HFF-Myc (cell line): ENCODE data around the gene TCEAL1.
"Not testable (repeated sequence)": the region's sequence is repeated elsewhere in the genome, so short reads cannot be mapped to it uniquely, and the experiment has no call there.

Experiments
- DNase-seq: peaks from one replicate; pipeline ENCODE4 v3.0.0-alpha.2; 2011; ENCODE audit warnings: low read depth; ENCODE audit errors: extremely low read depth
- H3K4me3 ChIP-seq: replicated peaks from 2 replicates; pipeline ENCODE4 v1.5.1; 2011; ENCODE audit warnings: low read depth, mild to moderate bottlenecking, control low read depth, low read length
- TF ChIP-seq, protein P1 (sequence below): IDR thresholded peaks from 2 replicates; pipeline ENCODE4 v1.5.1; 2012; ENCODE audit warnings: mild to moderate bottlenecking, low read depth, low read length, control low read depth; ENCODE audit errors: missing control alignments

The TCEAL1 gene, protein sequence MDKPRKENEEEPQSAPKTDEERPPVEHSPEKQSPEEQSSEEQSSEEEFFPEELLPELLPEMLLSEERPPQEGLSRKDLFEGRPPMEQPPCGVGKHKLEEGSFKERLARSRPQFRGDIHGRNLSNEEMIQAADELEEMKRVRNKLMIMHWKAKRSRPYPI

DNA sequence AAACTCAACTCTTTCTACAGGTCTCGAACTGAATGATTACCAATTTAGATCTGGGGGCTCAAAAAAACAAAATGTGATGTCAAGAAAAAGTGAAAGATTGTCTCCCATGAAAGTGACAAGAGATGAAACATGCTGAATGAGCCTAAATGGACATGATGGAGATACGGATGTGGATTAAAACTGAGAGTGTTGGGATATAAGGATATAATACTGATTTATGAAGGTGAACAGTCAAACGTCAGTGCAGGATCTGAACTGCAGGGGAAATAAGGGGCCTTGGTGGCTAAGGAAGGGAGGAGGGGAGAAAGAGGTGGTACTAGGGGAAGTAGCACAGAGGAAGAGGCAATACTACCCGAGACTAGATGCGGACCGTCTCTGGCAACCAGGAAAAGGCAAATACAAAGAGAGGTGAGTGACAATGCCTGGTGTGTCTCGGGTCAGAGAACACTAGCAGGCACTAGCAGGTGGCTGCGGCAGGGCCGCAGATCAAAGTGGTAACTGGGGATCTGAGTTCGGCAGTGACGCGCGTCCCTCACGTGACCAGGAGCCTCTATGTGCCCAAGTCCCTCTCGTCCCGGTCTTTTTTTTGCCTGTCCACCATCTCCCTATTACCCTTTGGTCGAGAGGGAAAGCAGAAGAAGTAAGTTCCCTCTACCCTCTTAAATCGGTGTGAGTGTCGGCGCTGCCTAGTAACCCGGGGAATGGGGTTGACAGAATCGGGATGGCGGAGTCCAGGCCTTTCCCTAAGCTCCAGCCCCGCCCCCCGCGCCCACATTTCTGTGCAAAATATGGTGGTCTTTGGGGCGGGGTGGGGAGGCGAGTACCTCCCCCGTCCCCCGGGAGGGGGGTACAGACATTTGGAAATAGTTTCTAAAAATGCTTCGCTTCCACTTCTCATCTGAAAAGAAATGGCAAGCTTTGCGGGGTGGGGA lies at the start of gene TCEAL1:
TSS of gene TCEAL1 (plus strand) at position 590 of the 932 bp plus-strand sequence. CDS start 942 bp downstream, outside the sequence.
- no peak for DNase-seq
- TF ChIP-seq, protein P1, sequence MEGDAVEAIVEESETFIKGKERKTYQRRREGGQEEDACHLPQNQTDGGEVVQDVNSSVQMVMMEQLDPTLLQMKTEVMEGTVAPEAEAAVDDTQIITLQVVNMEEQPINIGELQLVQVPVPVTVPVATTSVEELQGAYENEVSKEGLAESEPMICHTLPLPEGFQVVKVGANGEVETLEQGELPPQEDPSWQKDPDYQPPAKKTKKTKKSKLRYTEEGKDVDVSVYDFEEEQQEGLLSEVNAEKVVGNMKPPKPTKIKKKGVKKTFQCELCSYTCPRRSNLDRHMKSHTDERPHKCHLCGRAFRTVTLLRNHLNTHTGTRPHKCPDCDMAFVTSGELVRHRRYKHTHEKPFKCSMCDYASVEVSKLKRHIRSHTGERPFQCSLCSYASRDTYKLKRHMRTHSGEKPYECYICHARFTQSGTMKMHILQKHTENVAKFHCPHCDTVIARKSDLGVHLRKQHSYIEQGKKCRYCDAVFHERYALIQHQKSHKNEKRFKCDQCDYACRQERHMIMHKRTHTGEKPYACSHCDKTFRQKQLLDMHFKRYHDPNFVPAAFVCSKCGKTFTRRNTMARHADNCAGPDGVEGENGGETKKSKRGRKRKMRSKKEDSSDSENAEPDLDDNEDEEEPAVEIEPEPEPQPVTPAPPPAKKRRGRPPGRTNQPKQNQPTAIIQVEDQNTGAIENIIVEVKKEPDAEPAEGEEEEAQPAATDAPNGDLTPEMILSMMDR, result no peak
- peak within 1 kb of the TSS; percentile 61 for H3K4me3 ChIP-seq

DNA sequence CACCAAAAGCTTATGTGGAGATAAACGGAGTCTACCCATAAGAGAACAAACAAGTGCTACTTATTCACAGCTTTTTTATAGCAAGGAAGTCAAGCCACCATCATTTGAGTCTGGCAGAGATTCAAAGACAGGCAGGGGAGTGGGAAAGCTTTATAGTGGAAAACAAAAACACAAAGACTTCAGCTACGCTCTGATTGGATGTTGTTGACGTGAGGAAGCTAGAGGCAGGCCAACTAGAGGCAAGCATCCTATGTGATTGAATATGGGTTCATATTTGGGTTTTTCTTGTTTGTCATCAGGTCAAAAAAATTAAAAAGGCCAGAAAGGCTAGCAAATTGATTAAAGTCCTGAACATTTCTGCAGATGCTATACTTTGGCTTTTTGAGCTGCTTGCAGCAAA lies 44.2 kb upstream of the TCEAL1 start:
- DNase-seq, result no peak
- peak overlapping the region; percentile 76; the same call in 1 of the 2 replicates for H3K4me3 ChIP-seq
- TF ChIP-seq, protein P1, result no peak

DNA sequence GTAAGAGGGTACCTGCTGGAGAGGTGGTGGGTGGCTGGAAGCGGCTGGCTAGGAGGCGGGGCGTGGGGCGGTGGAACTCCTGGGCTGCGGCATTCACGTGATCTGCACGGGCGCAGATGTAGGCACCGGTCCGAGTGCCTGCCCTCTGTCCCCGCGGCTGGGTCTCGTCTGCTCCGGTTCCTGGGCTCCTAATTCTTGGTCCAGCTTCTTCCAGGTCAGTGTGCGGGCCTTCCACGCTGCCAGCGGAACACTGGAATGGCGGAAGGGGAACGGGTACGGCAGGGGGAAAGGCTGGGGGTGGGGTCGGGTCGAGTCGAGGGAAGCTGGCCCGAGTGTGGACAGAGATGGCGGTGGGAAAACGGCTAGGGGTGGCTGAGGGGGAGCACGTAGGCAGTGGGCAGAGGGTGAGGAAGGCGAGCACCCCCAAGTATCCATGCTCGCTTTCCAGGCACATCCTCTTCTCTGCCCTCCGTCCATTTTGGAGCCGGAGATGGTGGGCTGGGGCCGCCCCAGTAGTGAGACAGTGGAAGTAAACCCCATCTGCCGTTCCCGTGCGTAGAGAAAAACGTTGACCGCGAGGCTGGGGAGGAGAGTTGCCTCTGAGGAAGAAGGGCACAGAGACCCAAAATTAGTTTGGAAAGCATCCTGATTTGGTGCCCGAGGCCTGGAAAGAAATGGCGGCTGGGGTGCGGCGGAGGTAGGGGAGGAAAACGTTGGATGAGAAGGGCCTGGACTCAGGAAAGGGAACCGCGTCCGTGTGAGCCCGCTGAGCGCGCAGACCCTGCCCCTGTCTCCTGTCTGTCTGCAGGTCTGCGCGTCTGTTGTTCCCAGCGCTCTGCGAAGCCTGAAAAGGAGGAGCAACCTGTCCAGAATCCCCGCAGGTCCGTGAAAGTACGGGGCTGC lies 43.1 kb upstream of the TCEAL1 start, which contains the start of gene TCEAL4:
TSS of gene TCEAL4 (plus strand) at position 105 of the 903 bp plus-strand sequence. CDS start 1,161 bp downstream, outside the sequence.
- DNase-seq, result no peak
- peak within 1 kb of the TSS; percentile 76 for H3K4me3 ChIP-seq
- TF ChIP-seq, protein P1, result no peak

DNA sequence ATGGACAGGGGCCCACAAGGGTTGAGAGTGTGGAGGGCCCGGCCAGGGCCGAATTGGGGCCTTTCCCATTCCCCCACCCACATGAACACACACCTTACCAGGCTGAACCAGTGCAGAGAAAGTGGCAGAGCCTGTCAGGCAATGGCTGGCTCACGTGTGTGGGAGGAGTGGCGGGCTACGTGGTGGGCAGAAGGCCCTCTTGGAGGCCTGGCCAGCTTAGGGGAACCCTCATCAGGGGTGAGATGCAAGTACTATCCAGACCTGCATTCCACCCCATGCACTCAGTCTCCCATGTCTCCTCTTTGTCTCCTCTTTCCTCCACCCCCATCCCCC lies 42.5 kb upstream of the TCEAL1 start:
- TF ChIP-seq, protein P1, result no peak
- peak overlapping the region; percentile 76 for H3K4me3 ChIP-seq

DNA sequence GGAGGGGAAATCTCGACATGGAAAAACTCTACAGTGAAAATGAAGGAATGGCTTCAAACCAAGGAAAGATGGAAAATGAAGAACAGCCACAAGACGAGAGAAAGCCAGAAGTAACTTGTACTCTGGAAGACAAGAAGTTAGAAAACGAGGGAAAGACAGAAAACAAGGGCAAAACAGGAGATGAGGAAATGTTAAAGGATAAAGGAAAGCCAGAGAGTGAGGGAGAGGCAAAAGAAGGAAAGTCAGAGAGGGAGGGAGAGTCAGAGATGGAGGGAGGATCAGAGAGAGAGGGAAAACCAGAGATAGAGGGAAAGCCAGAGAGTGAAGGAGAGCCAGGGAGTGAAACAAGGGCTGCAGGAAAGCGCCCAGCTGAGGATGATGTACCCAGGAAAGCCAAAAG lies 42.1 kb upstream of the TCEAL1 start:
- TF ChIP-seq, protein P1, result no peak
- DNase-seq, result no peak
- H3K4me3 ChIP-seq, result peak overlapping the region; percentile 76

More for the DNA sequence above, 42.5 kb upstream of the TCEAL1 start:
- DNase-seq, result no peak

DNA sequence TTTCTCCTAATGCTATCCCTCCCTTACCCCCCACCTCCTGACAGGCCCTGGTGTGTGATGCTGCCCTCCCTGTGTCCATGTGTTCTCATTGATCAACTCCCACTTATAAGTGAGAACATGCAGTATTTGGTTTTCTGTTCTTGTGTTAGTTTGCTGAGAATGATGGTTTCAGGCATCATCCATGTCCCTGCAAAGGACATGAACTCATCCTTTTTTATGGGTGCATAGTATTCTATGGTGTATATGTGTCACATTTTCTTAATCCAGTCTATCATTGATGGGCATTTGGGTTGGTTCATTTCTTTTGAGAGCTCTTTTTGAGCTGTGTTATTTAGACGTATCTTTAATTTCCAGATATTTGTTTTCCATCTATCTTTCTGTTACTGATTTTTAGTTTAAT lies 36.5 kb upstream of the TCEAL1 start:
- DNase-seq, H3K4me3 ChIP-seq: not testable (repeated sequence)

DNA sequence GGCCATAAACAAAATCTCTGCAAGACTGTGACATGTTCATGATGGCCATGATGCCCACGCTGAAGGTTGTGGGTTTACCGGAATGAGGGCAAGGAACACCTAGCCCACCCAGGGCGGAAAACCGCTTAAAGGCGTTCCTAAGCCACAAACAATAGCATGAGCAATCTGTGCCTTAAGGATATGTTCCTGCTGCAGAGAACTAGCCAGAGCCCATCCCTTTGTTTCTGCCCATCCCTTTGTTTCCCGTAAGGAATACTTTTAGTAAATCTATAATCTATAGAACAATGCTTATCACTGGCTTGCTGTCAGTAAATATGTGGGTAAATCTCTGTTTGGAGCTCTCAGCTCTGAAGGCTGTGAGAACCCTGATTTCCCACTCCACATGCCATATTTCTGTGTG lies 33.6 kb upstream of the TCEAL1 start:
- not testable (repeated sequence) for H3K4me3 ChIP-seq, DNase-seq
